GM20000 (cell line): Measurements from ENCODE around the gene PLEKHD1.

Experiments
- DNase-seq: peaks from one replicate; pipeline ENCODE4 v3.0.0; 2012; ENCODE audit warnings: low spot score
- CTCF ChIP-seq: IDR thresholded peaks from 2 replicates; pipeline ENCODE4 v1.5.1; 2012; ENCODE audit warnings: mild to moderate bottlenecking, control low read depth; ENCODE audit errors: extremely low read depth, missing control alignments

PLEKHD1 gene

DNA sequence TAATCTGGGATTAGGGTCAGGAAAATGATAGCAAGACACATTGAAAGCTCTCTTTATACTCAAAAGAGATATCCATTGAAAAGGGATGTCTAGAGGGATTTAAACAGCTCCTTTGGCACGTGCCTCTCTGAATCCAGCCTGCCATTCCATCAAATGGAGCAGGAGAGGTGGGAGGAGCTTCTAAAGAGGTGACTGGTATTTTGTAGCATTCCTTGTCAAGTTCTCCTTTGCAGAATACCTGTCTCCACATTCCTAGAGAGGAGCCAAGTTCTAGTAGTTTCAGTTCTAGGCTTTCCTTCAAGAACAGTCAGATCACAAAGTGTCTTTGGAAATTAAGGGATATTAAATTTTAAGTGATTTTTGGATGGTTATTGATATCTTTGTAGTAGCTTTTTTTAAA, 25.4 kb upstream of the PLEKHD1 start:
- TF ChIP-seq CTCF, result no peak
- DNase-seq, result no peak

GRCh38 chr14:69460093-69460701, 24.3 kb upstream of the PLEKHD1 start:
- TF ChIP-seq CTCF, result peak; percentile 71

GRCh38 chr14:69464379-69464778, 20.1 kb upstream of the PLEKHD1 start:
- no peak for TF ChIP-seq CTCF
- no peak for DNase-seq

More at GRCh38 chr14:69460093-69460701, 24.3 kb upstream of the PLEKHD1 start:
- DNase-seq, result peak; percentile 61

- TF ChIP-seq CTCF, result no peak
These were observed 19.7 kb upstream of the PLEKHD1 start for GRCh38 chr14:69464829-69465228.

DNA sequence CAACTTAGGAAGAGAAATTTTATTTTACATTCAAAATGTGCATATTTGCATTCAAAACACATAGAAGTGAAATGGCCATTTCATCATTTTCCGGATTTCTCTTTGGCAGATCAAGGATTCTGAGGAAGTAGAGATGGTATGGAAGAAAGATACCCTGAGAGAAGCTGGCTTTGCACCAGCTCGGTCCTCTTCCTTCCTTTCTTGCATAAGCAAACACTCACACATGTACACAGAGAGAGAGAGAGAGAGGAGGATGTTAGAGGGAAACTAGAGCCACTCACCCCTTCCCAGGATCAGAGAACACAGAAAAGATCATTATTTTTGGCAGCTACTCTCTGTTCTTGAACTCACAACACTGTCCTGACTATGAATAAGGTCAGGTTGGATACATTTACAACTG, 15.6 kb upstream of the PLEKHD1 start:
- no peak for TF ChIP-seq CTCF
- no peak for DNase-seq

More at GRCh38 chr14:69464829-69465228, 19.7 kb upstream of the PLEKHD1 start:
- DNase-seq, result no peak

DNA sequence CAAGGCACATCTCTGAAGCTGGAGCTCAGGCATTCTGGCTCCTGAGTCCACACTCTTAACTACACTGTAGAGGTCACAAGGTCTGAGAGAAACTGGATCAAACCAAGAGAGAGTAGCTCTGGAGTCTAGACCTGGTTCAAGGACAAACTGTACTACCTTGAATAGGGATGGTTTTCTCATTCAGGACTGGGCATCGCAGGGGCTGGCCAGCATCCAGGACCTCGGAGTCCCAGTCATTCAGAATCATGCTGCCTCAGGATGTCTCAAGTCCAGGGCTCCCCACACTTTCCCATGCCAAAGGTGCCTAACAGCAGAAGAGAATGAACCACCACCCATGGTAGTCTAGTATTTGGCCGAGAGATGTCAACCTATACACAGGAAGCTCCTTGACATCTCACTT, 13.1 kb upstream of the PLEKHD1 start:
- no peak for TF ChIP-seq CTCF
- no peak for DNase-seq

GRCh38 chr14:69471916-69472315, 12.6 kb upstream of the PLEKHD1 start:
- TF ChIP-seq CTCF, result no peak
- DNase-seq, result no peak
